Lower leg skin (tissue), 4 donors: ENCODE data around the gene CHN2. TPM values are rescaled to one million over a fixed set of nuclear protein-coding genes. Genes with fewer than 3 reads are reported as not detected.

Source experiments
- DNase-seq, 2 donors: peaks; one replicate each; pipeline ENCODE4 v3.0.0-alpha.2; 2019; ENCODE audit warnings: low spot score in 2 of 2
- H3K4me3 ChIP-seq: fragments of 200-600 bp; sonication (generic); 2 replicates; pipeline ENCODE4 v1.5.1; 2017; ENCODE audit warnings: mild to moderate bottlenecking, low read depth; ENCODE audit not compliant: poor library complexity, severe bottlenecking
- CTCF ChIP-seq, 3 donors: fragments of 450-650 bp; IDR thresholded peaks; one replicate each; pipeline ENCODE4 v1.5.1; 2016; ENCODE audit warnings: antibody characterized with exemption in 3 of 3, mild to moderate bottlenecking in 3 of 3, moderate library complexity in 2 of 3
- POLR2A ChIP-seq, 2 donors: fragments of 450-650 bp; IDR thresholded peaks; one replicate each; pipeline ENCODE4 v1.6.1; 2016 to 2017; ENCODE audit warnings: antibody characterized with exemption in 2 of 2, mild to moderate bottlenecking in 1 of 2, moderate library complexity in 1 of 2
- WGBS, 2 donors: methylation state at CpG; one replicate each; pipeline ENCODE4 v1.1.5; 2018; 5-methylcytosine and 5-hydroxymethylcytosine counted together
- intact Hi-C: fragments of 100-400 bp; cut with DNase I; formaldehyde crosslinking; loops from one replicate; pipeline ENCODE4 v1.15.0; 2023; ENCODE audit warnings: low total_unique reads
- total RNA-seq, 4 donors: library from RNA; depleted of rRNA; stranded (reverse); fragments of >200 nt; gene quantifications; one replicate each; pipeline ENCODE4 v1.1.0, GENCODE V29; 2016

CHN2 gene
- total RNA-seq, 4 donors from 2014 or later: 1.0 to 3.8 (median 2.0) TPM

DNA sequence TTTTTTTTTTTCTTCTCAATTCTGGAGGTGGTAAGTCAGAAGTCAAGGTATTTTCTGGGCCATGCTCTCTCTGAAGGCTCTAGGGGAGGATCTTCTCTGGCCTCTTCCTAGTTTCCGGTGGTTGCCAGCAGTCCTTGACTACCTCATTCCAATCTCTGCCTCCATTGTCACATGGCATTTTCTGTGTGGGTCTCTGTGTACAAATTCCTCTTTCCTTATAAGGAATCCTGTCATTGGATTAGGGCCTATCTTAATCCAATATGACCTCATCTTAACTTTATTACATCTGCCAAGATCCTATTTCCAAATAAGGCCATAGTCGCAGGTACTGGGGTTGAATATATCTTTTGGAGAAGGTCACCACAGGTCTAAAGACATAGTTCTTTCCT lies 239.8 kb downstream of the CHN2 start:
- TF ChIP-seq POLR2A (IDR thresholded peaks at IDR 0.05) (no peak), CTCF (IDR thresholded peaks at IDR 0.05) (no peak)
- intact Hi-C loops: no loop called here
- 94 to 95% methylated on average over 2 of the region's 2 CpGs for WGBS, 2 donors
- no peak overlapping the region for H3K4me3 ChIP-seq
- DNase-seq: no peak

- no peak for DNase-seq
- intact Hi-C loops: no loop called here
- H3K4me3 ChIP-seq: no peak overlapping the region
- TF ChIP-seq POLR2A (IDR thresholded peaks at IDR 0.05) (no peak), CTCF (IDR thresholded peaks at IDR 0.05) (no peak)
Observed at GRCh38 chr7:29435167-29435566, 240.6 kb downstream of the CHN2 start.

DNA sequence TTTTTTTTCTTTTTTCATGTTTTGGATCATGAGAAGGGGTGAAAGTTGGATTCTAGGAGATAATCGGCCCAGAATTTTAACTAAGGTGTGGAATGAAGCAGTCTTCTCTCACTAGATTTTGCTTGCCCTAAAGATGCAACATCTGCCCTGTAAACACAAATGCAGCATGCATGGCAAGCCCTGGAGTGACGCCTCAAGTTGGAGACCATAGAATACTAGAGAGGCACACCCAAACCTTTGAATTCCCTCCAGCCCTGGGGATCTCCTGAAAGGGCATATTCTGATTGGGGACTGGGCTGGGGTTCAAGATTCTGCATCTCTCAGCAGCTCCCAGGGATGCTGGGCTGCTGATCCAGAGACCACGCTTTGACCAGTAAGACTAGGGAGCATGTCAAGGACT lies 241.3 kb downstream of the CHN2 start:
- intact Hi-C loops: no loop called here
- no peak for DNase-seq
- WGBS, 2 donors: 78 to 88% methylated on average over 3 of the region's 3 CpGs
- TF ChIP-seq CTCF (IDR thresholded peaks at IDR 0.05): no peak
- TF ChIP-seq POLR2A (IDR thresholded peaks at IDR 0.05): no peak
- H3K4me3 ChIP-seq: no peak overlapping the region

DNA sequence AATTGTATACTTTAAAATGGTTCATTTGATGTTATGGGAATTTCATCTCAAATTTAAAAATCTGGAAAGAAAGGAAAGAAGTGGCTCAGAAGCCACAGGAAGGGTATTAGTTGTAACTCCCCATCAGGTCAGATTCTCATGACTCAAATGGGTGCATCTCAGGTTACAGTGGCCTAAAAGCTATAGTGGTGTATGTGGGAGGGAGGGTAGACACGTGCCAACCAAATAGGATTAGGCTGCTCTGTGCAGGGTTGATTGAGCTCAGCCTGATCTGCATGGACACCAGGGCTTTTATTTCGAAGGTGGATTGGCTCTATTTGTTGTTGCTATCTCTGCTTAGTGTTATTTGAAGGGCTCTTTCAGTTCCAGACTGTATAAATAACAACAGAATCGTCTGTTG lies 247.6 kb downstream of the CHN2 start:
- no peak overlapping the region for H3K4me3 ChIP-seq
- intact Hi-C loops: no loop called here
- DNase-seq: no peak
- TF ChIP-seq CTCF (IDR thresholded peaks at IDR 0.05) (no peak), POLR2A (IDR thresholded peaks at IDR 0.05) (no peak)
- WGBS, 2 donors: 49 to 61% methylated on average over 3 of the region's 3 CpGs

- WGBS, 2 donors: 57 to 76% methylated on average over 1 of the region's 1 CpG
- intact Hi-C loops: no loop called here
- TF ChIP-seq POLR2A (IDR thresholded peaks at IDR 0.05) (no peak), CTCF (IDR thresholded peaks at IDR 0.05) (no peak)
- DNase-seq: no peak
- H3K4me3 ChIP-seq: no peak overlapping the region
Observed at GRCh38 chr7:29443552-29443951, 249.0 kb downstream of the CHN2 start.

DNA sequence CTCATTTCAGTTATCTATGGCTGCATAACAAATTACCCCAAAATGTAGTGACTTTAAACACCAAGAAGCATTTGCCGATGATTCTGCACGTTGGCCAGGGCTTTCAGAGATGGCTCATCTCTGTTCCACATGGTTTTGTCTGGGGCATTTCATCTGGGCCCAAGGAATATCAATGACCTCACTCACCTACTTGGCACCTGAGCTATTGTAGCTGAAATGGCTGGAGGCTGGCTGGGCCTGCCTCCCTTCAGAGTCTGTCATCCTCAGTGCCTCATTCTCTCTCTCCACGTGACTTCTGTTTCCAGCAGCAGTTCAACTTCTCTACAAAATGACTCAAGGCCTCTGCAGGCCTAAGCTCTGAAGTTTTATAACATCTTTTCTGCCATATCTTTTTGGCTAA lies 249.7 kb downstream of the CHN2 start:
- H3K4me3 ChIP-seq: no peak overlapping the region
- TF ChIP-seq CTCF (IDR thresholded peaks at IDR 0.05) (no peak), POLR2A (IDR thresholded peaks at IDR 0.05) (no peak)
- DNase-seq: no peak
- intact Hi-C loops: no loop called here
- 91 to 93% methylated on average over 3 of the region's 3 CpGs for WGBS, 2 donors
